HepG2 (cell line): ENCODE measurements around the gene MIB1. TPM values are rescaled to one million over a fixed set of nuclear protein-coding genes. Genes with fewer than 3 reads are reported as not detected.
A peak's percentile ranks its signal among the peaks of the same experiment; 100 is the strongest.

Experiments
- BCL6 ChIP-seq: IDR thresholded peaks from 2 replicates; pipeline ENCODE4 v1.6.1; 2016; ENCODE audit warnings: missing genetic modification reagents, missing compliant biosample characterization
- GTF3A ChIP-seq: sonication (generic); formaldehyde crosslinking; conservative IDR thresholded peaks from 2 replicates; pipeline ENCODE4 v1.4.0; 2020; ENCODE audit warnings: mild to moderate bottlenecking, missing genetic modification reagents
- MAZ ChIP-seq, 2 experiments: sonication (generic) in 1 of 2; formaldehyde crosslinking in 1 of 2; IDR thresholded peaks; 2 replicates each; pipeline versions ENCODE4 v1.5.0 to v1.6.1; 2012 to 2020; ENCODE audit warnings: low read depth in 2 of 2, mild to moderate bottlenecking in 2 of 2, borderline replicate concordance in 1 of 2, improper control_type of control experiment in 1 of 2, low read length in 1 of 2, missing genetic modification reagents in 1 of 2, moderate library complexity in 1 of 2
- MIER2 ChIP-seq: IDR thresholded peaks from 2 replicates; pipeline ENCODE4 v1.6.1; 2016; ENCODE audit warnings: missing biosample characterization, missing genetic modification reagents
- MTF1 ChIP-seq: sonication (generic); formaldehyde crosslinking; IDR thresholded peaks from 2 replicates; pipeline ENCODE4 v1.5.0; 2020; ENCODE audit warnings: missing genetic modification reagents
- MXD4 ChIP-seq: IDR thresholded peaks from 2 replicates; pipeline ENCODE4 v1.6.1; 2016; ENCODE audit warnings: mild to moderate bottlenecking, missing biosample characterization, missing genetic modification reagents
- RBM22 ChIP-seq: fragments of 200-400 bp; formaldehyde crosslinking; optimal IDR thresholded peaks from 2 replicates; pipeline ENCODE3; 2017; ENCODE audit warnings: mild to moderate bottlenecking, low read length, moderate library complexity
- RXRB ChIP-seq: IDR thresholded peaks from 2 replicates; pipeline ENCODE4 v1.6.1; 2016; ENCODE audit warnings: borderline replicate concordance, missing genetic modification reagents, missing compliant biosample characterization
- SAP130 ChIP-seq: IDR thresholded peaks from 2 replicates; pipeline ENCODE4 v1.6.1; 2016; ENCODE audit warnings: low read depth
- SKI ChIP-seq: fragments of 450-650 bp; IDR thresholded peaks from one replicate; pipeline ENCODE4 v1.6.1; 2018; ENCODE audit warnings: mild to moderate bottlenecking; ENCODE audit not compliant: partially characterized antibody
- TP53 ChIP-seq: sonication (generic); formaldehyde crosslinking; conservative IDR thresholded peaks from 2 replicates; pipeline ENCODE4 v1.4.0; 2020; ENCODE audit warnings: missing genetic modification reagents
- ZNF781 ChIP-seq: sonication (generic); formaldehyde crosslinking; IDR thresholded peaks from 2 replicates; pipeline ENCODE4 v1.5.1; 2020; ENCODE audit warnings: borderline replicate concordance, mild to moderate bottlenecking, missing genetic modification reagents; ENCODE audit errors: not compliant biosample characterization
- ZSCAN9 ChIP-seq: IDR thresholded peaks from 2 replicates; pipeline ENCODE4 v1.6.1; 2016; ENCODE audit warnings: borderline replicate concordance
- polyA plus RNA-seq, 8 experiments: library from polyadenylated mRNA; depleted of rRNA in 3 of 8; stranded (reverse) in 7 of 8; unstranded in 1 of 8; fragments of >200 nt; fragmentation: Illumina TruSeq in 4 of 8; extraction: Trizol in 4 of 8; gene quantifications; 2 replicates each; pipeline versions ENCODE4 v1.2.1 to v1.2.3, GENCODE V29; 2011 to 2016; ENCODE audit warnings: low read depth in 4 of 8, missing spikeins in 1 of 8, mixed read lengths in 1 of 8; ENCODE audit not compliant: insufficient read depth in 1 of 8
- total RNA-seq, 5 experiments: library from RNA; depleted of rRNA; stranded (reverse); fragments of >200 nt; fragmentation: Illumina TruSeq; extraction: Trizol; gene quantifications; 2 replicates each; pipeline ENCODE4 v1.2.3, GENCODE V29; 2016; ENCODE audit warnings: low read depth in 1 of 5
- TF ChIP-seq, protein P1 (sequence below): sonication (generic); formaldehyde crosslinking; IDR thresholded peaks from 2 replicates; pipeline ENCODE4 v1.5.1; 2020; ENCODE audit warnings: mild to moderate bottlenecking, missing genetic modification reagents
- TF ChIP-seq, protein P2 (sequence below): sonication (generic); formaldehyde crosslinking; IDR thresholded peaks from 2 replicates; pipeline ENCODE4 v1.5.0; 2020; ENCODE audit warnings: mild to moderate bottlenecking, missing genetic modification reagents
- TF ChIP-seq, protein P3 (sequence below): sonication (generic); formaldehyde crosslinking; IDR thresholded peaks from 2 replicates; pipeline ENCODE4 v1.4.0; 2020; ENCODE audit warnings: low read depth, missing genetic modification reagents
- TF ChIP-seq, protein P4 (sequence below): IDR thresholded peaks from 2 replicates; pipeline ENCODE4 v1.6.1; 2018; ENCODE audit warnings: missing genetic modification reagents

MIB1 gene
- total and polyA plus RNA-seq, 2 of the 13 experiments (the other 11 are each of a cell fraction or from before 2014, with no cell fraction given) = 12.0 to 47.0 TPM

DNA sequence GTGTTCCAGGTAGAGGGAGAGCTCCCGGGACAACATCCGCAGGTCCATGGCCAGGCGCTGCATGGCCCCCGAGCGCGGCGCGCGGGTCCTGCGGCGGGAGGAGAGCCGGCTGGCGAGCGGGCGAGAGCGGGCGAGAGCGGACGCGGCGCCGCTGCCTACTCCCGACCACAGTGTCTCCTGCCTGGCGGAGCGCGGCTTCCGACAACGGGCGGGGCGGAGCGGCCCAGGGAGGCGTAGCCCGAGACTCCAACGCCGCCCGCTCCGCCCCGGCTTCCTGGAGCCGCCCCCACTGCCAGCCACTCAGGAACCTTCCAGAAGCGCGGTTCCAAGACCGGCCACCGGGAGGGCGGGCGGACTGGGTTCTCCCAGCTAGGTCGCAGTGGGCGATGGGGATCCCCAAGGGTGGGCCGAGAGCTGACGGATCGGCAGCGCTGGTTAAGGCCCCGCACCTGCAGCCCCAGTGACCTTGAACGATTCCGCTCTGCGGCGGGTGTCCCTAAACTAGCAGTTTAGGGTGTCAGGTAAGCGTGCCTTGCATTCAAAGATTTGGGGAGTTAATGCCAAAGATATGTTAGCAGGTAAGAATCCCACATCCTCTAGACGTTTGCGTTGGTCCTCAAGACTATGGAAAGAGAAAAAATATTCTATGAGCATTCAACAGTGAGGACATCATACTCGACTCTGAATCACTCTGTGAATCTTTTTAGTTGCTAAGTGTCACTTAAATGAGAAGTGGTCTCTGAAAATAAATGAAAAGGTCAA, 35.8 kb upstream of the MIB1 start, which contains the start of gene ABHD3 (continued):
- TF ChIP-seq, protein P1, sequence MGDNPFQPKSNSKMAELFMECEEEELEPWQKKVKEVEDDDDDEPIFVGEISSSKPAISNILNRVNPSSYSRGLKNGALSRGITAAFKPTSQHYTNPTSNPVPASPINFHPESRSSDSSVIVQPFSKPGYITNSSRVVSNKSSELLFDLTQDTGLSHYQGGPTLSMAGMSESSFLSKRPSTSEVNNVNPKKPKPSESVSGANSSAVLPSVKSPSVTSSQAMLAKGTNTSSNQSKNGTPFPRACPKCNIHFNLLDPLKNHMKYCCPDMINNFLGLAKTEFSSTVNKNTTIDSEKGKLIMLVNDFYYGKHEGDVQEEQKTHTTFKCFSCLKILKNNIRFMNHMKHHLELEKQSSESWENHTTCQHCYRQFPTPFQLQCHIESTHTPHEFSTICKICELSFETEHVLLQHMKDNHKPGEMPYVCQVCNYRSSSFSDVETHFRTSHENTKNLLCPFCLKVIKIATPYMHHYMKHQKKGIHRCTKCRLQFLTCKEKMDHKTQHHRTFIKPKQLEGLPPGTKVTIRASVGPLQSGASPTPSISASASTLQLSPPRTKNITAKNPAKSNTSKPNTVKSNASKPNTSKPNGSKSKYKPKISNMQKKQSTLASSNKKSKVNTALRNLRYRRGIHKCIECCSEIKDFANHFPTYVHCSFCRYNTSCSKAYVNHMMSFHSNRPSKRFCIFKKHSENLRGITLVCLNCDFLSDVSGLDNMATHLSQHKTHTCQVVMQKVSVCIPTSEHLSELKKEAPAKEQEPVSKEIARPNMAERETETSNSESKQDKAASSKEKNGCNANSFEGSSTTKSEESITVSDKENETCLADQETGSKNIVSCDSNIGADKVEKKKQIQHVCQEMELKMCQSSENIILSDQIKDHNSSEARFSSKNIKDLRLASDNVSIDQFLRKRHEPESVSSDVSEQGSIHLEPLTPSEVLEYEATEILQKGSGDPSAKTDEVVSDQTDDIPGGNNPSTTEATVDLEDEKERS = peak; percentile 79
- TF ChIP-seq, protein P2, sequence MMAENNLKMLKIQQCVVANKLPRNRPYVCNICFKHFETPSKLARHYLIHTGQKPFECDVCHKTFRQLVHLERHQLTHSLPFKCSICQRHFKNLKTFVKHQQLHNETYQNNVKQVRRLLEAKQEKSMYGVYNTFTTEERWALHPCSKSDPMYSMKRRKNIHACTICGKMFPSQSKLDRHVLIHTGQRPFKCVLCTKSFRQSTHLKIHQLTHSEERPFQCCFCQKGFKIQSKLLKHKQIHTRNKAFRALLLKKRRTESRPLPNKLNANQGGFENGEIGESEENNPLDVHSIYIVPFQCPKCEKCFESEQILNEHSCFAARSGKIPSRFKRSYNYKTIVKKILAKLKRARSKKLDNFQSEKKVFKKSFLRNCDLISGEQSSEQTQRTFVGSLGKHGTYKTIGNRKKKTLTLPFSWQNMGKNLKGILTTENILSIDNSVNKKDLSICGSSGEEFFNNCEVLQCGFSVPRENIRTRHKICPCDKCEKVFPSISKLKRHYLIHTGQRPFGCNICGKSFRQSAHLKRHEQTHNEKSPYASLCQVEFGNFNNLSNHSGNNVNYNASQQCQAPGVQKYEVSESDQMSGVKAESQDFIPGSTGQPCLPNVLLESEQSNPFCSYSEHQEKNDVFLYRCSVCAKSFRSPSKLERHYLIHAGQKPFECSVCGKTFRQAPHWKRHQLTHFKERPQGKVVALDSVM (CRISPR knock-in tag) = peak; percentile 55; the same call in 1 of the 2 replicates
- TF ChIP-seq MIER2 = 0 out of 2 replicates have a peak, but pooled peaks have one; percentile 22
- TF ChIP-seq MAZ (IDR thresholded peaks at IDR 0.05; ENCODE audit: borderline replicate concordance, low read depth, low read length) = peak; percentile 71
- TF ChIP-seq MAZ (CRISPR knock-in tag; IDR thresholded peaks at IDR 0.05; ENCODE audit: low read depth) = peak; percentile 75
- TF ChIP-seq TP53 (CRISPR knock-in tag) = no peak
- TF ChIP-seq MXD4 (CRISPR knock-in tag) = peak; percentile 72; the same call in 1 of the 2 replicates
- TF ChIP-seq SAP130 (CRISPR knock-in tag) = peak; percentile 85
- TF ChIP-seq, protein P3, sequence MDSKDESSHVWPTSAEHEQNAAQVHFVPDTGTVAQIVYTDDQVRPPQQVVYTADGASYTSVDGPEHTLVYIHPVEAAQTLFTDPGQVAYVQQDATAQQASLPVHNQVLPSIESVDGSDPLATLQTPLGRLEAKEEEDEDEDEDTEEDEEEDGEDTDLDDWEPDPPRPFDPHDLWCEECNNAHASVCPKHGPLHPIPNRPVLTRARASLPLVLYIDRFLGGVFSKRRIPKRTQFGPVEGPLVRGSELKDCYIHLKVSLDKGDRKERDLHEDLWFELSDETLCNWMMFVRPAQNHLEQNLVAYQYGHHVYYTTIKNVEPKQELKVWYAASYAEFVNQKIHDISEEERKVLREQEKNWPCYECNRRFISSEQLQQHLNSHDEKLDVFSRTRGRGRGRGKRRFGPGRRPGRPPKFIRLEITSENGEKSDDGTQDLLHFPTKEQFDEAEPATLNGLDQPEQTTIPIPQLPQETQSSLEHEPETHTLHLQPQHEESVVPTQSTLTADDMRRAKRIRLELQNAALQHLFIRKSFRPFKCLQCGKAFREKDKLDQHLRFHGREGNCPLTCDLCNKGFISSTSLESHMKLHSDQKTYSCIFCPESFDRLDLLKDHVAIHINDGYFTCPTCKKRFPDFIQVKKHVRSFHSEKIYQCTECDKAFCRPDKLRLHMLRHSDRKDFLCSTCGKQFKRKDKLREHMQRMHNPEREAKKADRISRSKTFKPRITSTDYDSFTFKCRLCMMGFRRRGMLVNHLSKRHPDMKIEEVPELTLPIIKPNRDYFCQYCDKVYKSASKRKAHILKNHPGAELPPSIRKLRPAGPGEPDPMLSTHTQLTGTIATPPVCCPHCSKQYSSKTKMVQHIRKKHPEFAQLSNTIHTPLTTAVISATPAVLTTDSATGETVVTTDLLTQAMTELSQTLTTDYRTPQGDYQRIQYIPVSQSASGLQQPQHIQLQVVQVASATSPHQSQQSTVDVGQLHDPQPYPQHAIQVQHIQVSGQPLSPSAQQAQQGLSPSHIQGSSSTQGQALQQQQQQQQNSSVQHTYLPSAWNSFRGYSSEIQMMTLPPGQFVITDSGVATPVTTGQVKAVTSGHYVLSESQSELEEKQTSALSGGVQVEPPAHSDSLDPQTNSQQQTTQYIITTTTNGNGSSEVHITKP (CRISPR knock-in tag) = 0 out of 2 replicates have a peak, but pooled peaks have one; percentile 27
- TF ChIP-seq ZNF781 (CRISPR knock-in tag) = peak; percentile 27
- TF ChIP-seq ZSCAN9 = no peak
- TF ChIP-seq RXRB (CRISPR knock-in tag) = peak; percentile 38; the same call in 1 of the 2 replicates
- TF ChIP-seq BCL6 (CRISPR knock-in tag) = peak; percentile 22; the same call in 1 of the 2 replicates
- TF ChIP-seq GTF3A = no peak
- no peak for TF ChIP-seq RBM22
- no peak for TF ChIP-seq MTF1
- TF ChIP-seq, protein P4, sequence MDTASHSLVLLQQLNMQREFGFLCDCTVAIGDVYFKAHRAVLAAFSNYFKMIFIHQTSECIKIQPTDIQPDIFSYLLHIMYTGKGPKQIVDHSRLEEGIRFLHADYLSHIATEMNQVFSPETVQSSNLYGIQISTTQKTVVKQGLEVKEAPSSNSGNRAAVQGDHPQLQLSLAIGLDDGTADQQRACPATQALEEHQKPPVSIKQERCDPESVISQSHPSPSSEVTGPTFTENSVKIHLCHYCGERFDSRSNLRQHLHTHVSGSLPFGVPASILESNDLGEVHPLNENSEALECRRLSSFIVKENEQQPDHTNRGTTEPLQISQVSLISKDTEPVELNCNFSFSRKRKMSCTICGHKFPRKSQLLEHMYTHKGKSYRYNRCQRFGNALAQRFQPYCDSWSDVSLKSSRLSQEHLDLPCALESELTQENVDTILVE = no peak; the same call in 1 of the 2 replicates
- TF ChIP-seq SKI = peak; percentile 40
